ENCODE data around the gene ST3GAL3. TPM values are rescaled to one million over a fixed set of nuclear protein-coding genes. Genes with fewer than 3 reads are reported as not detected.
"Not testable (repeated sequence)": the region's sequence is repeated elsewhere in the genome, so short reads cannot be mapped to it uniquely, and the experiment has no call there.

ST3GAL3 gene
- total and polyA plus RNA-seq, 8 donors = 5.6 to 11.4 (median 8.6) TPM

- WGBS, 2 donors = 97 to 100% methylated on average over 1 of the region's 1 CpG
- ATAC-seq (no peak), DNase-seq (no peak), FAIRE-seq (no peak)
- H3K4me1 ChIP-seq = no peaks in the 10 kb centered on the region
- TF ChIP-seq CTCF (IDR thresholded peaks at IDR 0.05) = no peak
- H3K9me3 ChIP-seq = no peaks in the 10 kb centered on the region
- H3K4me3 ChIP-seq = no peak overlapping the region
- intact Hi-C loops (cut with DNase I) = no loop called here
- H3K27me3 ChIP-seq = no peaks in the 10 kb centered on the region
- H3K36me3 ChIP-seq = no peaks in the 10 kb centered on the region
- H3K27ac ChIP-seq = no peak overlapping the region
Measured at GRCh38 chr1:43828574-43828973, 121.2 kb downstream of the ST3GAL3 start.

- TF ChIP-seq CTCF (IDR thresholded peaks at IDR 0.05) = no peak
- H3K4me1 ChIP-seq = no peaks in the 10 kb centered on the region
- intact Hi-C loops (cut with DNase I) = no loop called here
- FAIRE-seq (no peak), ATAC-seq (no peak), DNase-seq (no peak)
- no peaks in the 10 kb centered on the region for H3K9me3 ChIP-seq
- H3K4me3 ChIP-seq = no peak overlapping the region
- H3K36me3 ChIP-seq = no peaks in the 10 kb centered on the region
- H3K27ac ChIP-seq = no peak overlapping the region
- no peaks in the 10 kb centered on the region for H3K27me3 ChIP-seq
Measured at GRCh38 chr1:43830802-43831201, 123.5 kb downstream of the ST3GAL3 start.

- H3K4me1 ChIP-seq = no peaks in the 10 kb centered on the region
- ATAC-seq = peak in 1 of 4 donors; percentile 28
- TF ChIP-seq CTCF (IDR thresholded peaks at IDR 0.05) = no peak
- no peak for FAIRE-seq
- intact Hi-C loops (cut with DNase I) = no loop called here
- no peaks in the 10 kb centered on the region for H3K27me3 ChIP-seq
- no peaks in the 10 kb centered on the region for H3K36me3 ChIP-seq
- WGBS, 2 donors = 84 to 89% methylated on average over 2 of the region's 2 CpGs
- no peak overlapping the region for H3K27ac ChIP-seq
- H3K9me3 ChIP-seq = no peaks in the 10 kb centered on the region
- no peak overlapping the region for H3K4me3 ChIP-seq
- no peak for DNase-seq
Measured at GRCh38 chr1:43831851-43832250, 124.5 kb downstream of the ST3GAL3 start.

GRCh38 chr1:43832255-43832654 is 124.9 kb downstream of the ST3GAL3 start:
- ATAC-seq (no peak), DNase-seq (no peak), FAIRE-seq (no peak)
- no peaks in the 10 kb centered on the region for H3K9me3 ChIP-seq
- TF ChIP-seq CTCF (IDR thresholded peaks at IDR 0.05) = no peak
- no peaks in the 10 kb centered on the region for H3K36me3 ChIP-seq
- H3K27ac ChIP-seq = no peak overlapping the region
- intact Hi-C loops (cut with DNase I) = no loop called here
- no peaks in the 10 kb centered on the region for H3K27me3 ChIP-seq
- no peak overlapping the region for H3K4me3 ChIP-seq
- 78 to 85% methylated on average over 3 of the region's 3 CpGs for WGBS, 2 donors
- no peaks in the 10 kb centered on the region for H3K4me1 ChIP-seq

- H3K27me3 ChIP-seq = no peaks in the 10 kb centered on the region
- WGBS, 2 donors = 73 to 100% methylated on average over 1 of the region's 1 CpG
- DNase-seq (no peak), FAIRE-seq (no peak), ATAC-seq (no peak)
- H3K9me3 ChIP-seq = no peaks in the 10 kb centered on the region
- H3K4me1 ChIP-seq = no peaks in the 10 kb centered on the region
- TF ChIP-seq CTCF (IDR thresholded peaks at IDR 0.05) = no peak
- no peaks in the 10 kb centered on the region for H3K36me3 ChIP-seq
- intact Hi-C loops (cut with DNase I) = no loop called here
- H3K27ac ChIP-seq = no peak overlapping the region
- no peak overlapping the region for H3K4me3 ChIP-seq
Measured at GRCh38 chr1:43832998-43833397, 125.7 kb downstream of the ST3GAL3 start.

- FAIRE-seq; H3K27me3 ChIP-seq; H3K27ac ChIP-seq; H3K4me3 ChIP-seq; H3K36me3 ChIP-seq; DNase-seq; ATAC-seq; H3K4me1 ChIP-seq; H3K9me3 ChIP-seq; intact Hi-C loops (cut with DNase I): not testable (repeated sequence)
- 82 to 90% methylated on average over 10 of the region's 10 CpGs for WGBS, 2 donors
Measured at GRCh38 chr1:43833902-43834279, 126.6 kb downstream of the ST3GAL3 start.
